H1 (cell line): ENCODE data around the gene EGR4. TPM values are rescaled to one million over a fixed set of nuclear protein-coding genes. Genes with fewer than 3 reads are reported as not detected.

Experiments used
- ASH2L ChIP-seq: fragments of 200-600, 300-600 bp; sonication (generic); IDR thresholded peaks from one replicate; pipeline ENCODE4 v1.7.1; 2017; ENCODE audit warnings: low read length
- EGR1 ChIP-seq: IDR thresholded peaks from 2 replicates; pipeline ENCODE4 v1.6.1; 2011; ENCODE audit warnings: low read depth, low read length, borderline replicate concordance
- PHF8 ChIP-seq: fragments of 200-600 bp; sonication (generic); conservative IDR thresholded peaks from 2 replicates; pipeline ENCODE4 v1.7.1; 2012; ENCODE audit warnings: low read depth, mild to moderate bottlenecking, inconsistent platforms, low read length, moderate library complexity
- RFX5 ChIP-seq: IDR thresholded peaks from 2 replicates; pipeline ENCODE4 v1.6.1; 2011; ENCODE audit warnings: low read depth, low read length, improper control_type of control experiment, borderline replicate concordance
- SIN3A ChIP-seq, 2 experiments: IDR thresholded peaks in 1 of 2; conservative IDR thresholded peaks in 1 of 2; 2 replicates each; pipeline ENCODE4 v1.6.1; 2011 to 2012; ENCODE audit warnings: low read length in 2 of 2, improper control_type of control experiment in 1 of 2, low read depth in 1 of 2, mild to moderate bottlenecking in 1 of 2
- TAF1 ChIP-seq: IDR thresholded peaks from 2 replicates; pipeline ENCODE4 v1.6.1; 2011; ENCODE audit warnings: mild to moderate bottlenecking, low read depth, low read length
- polyA plus RNA-seq, 7 experiments: library from polyadenylated mRNA; depleted of rRNA in 3 of 7; stranded (reverse) in 5 of 7; unstranded in 2 of 7; fragments of >200 nt in 5 of 7; fragments of 200-250 nt in 2 of 7; gene quantifications; 1 replicate in 5 of 7; 2 replicates in 1 of 7; 4 replicates in 1 of 7; pipeline versions ENCODE4 v1.2.1 to v1.2.3, GENCODE V29; 2011 to 2013; ENCODE audit warnings: missing spikeins in 2 of 7, mixed read lengths in 2 of 7
- total RNA-seq: library from RNA; stranded (reverse); fragmentation: NEBNext Ultra II Directional; extraction: Animal tissue kit (Norgen Biotek cat#: 25700); gene quantifications from 2 replicates; pipeline ENCODE4 v1.2.1, GENCODE V29; 2021

The EGR4 gene
- total and polyA plus RNA-seq, 2 of the 8 experiments (the other 6 are each of a cell fraction or from before 2014, with no cell fraction given), result 0.20 TPM; not detected in 1

GRCh38 chr2:73265298-73266060 is 27.9 kb downstream of the EGR4 start (continued):
- TF ChIP-seq SIN3A (conservative IDR thresholded peaks at IDR 0.05 in 1 of 2, IDR thresholded peaks at IDR 0.05 in 1 of 2; ENCODE audit: low read depth in 1 of 2, low read length in 2 of 2) (no peak), PHF8 (no peak), ASH2L (no peak), TAF1 (no peak), RFX5 (no peak), EGR1 (no peak)
